ENCODE data around the gene CRIP2. TPM values are rescaled to one million over a fixed set of nuclear protein-coding genes. Genes with fewer than 3 reads are reported as not detected.

The CRIP2 gene
- total and polyA plus RNA-seq, 2 of the 13 experiments (the other 11 are each of a cell fraction or from before 2014, with no cell fraction given) = 31.6 to 37.9 TPM

GRCh38 chr14:105476097-105476830 lies 1.6 kb downstream of the CRIP2 start (continued):
- peak; percentile 13; the same call in 1 of the 2 replicates for TF ChIP-seq HNF4G (IDR thresholded peaks at IDR 0.05; ENCODE audit: borderline replicate concordance, low read depth, low read length)
- no peak for TF ChIP-seq HNF4G (CRISPR knock-in tag; IDR thresholded peaks at IDR 0.05; ENCODE audit: borderline replicate concordance, low read depth)
- TF ChIP-seq ZNF605 (CRISPR knock-in tag; IDR thresholded peaks at IDR 0.05) = 0 out of 2 replicates have a peak, but pooled peaks have one; percentile 45
- TF ChIP-seq ZBTB42 (CRISPR knock-in tag; IDR thresholded peaks at IDR 0.05) = no peak
- TF ChIP-seq SATB2 (CRISPR knock-in tag; IDR thresholded peaks at IDR 0.05) = no peak
- TF ChIP-seq, protein P1, sequence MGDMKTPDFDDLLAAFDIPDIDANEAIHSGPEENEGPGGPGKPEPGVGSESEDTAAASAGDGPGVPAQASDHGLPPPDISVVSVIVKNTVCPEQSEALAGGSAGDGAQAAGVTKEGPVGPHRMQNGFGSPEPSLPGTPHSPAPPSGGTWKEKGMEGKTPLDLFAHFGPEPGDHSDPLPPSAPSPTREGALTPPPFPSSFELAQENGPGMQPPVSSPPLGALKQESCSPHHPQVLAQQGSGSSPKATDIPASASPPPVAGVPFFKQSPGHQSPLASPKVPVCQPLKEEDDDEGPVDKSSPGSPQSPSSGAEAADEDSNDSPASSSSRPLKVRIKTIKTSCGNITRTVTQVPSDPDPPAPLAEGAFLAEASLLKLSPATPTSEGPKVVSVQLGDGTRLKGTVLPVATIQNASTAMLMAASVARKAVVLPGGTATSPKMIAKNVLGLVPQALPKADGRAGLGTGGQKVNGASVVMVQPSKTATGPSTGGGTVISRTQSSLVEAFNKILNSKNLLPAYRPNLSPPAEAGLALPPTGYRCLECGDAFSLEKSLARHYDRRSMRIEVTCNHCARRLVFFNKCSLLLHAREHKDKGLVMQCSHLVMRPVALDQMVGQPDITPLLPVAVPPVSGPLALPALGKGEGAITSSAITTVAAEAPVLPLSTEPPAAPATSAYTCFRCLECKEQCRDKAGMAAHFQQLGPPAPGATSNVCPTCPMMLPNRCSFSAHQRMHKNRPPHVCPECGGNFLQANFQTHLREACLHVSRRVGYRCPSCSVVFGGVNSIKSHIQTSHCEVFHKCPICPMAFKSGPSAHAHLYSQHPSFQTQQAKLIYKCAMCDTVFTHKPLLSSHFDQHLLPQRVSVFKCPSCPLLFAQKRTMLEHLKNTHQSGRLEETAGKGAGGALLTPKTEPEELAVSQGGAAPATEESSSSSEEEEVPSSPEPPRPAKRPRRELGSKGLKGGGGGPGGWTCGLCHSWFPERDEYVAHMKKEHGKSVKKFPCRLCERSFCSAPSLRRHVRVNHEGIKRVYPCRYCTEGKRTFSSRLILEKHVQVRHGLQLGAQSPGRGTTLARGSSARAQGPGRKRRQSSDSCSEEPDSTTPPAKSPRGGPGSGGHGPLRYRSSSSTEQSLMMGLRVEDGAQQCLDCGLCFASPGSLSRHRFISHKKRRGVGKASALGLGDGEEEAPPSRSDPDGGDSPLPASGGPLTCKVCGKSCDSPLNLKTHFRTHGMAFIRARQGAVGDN (CRISPR knock-in tag; IDR thresholded peaks at IDR 0.05) = peak; percentile 67
- no peak; the same call in 1 of the 2 replicates for TF ChIP-seq IKZF5 (CRISPR knock-in tag; IDR thresholded peaks at IDR 0.05)
- TF ChIP-seq, protein P2, sequence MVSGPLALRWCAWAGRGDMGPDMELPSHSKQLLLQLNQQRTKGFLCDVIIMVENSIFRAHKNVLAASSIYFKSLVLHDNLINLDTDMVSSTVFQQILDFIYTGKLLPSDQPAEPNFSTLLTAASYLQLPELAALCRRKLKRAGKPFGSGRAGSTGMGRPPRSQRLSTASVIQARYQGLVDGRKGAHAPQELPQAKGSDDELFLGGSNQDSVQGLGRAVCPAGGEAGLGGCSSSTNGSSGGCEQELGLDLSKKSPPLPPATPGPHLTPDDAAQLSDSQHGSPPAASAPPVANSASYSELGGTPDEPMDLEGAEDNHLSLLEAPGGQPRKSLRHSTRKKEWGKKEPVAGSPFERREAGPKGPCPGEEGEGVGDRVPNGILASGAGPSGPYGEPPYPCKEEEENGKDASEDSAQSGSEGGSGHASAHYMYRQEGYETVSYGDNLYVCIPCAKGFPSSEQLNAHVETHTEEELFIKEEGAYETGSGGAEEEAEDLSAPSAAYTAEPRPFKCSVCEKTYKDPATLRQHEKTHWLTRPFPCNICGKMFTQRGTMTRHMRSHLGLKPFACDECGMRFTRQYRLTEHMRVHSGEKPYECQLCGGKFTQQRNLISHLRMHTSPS (CRISPR knock-in tag; IDR thresholded peaks at IDR 0.05; ENCODE audit: low read depth) = peak; percentile 62
- peak; percentile 36; the same call in 1 of the 2 replicates for TF ChIP-seq MYC (CRISPR knock-in tag; IDR thresholded peaks at IDR 0.05; ENCODE audit: borderline replicate concordance)
- peak; percentile 28 for TF ChIP-seq SKI (IDR thresholded peaks at IDR 0.05; ENCODE audit: partially characterized antibody)
- TF ChIP-seq SP5 (CRISPR knock-in tag; IDR thresholded peaks at IDR 0.05; ENCODE audit: borderline replicate concordance, low read depth) = peak; percentile 69
- peak; percentile 53; the same call in 1 of the 2 replicates for TF ChIP-seq ZNF367 (CRISPR knock-in tag; IDR thresholded peaks at IDR 0.05; ENCODE audit: borderline replicate concordance)
- TF ChIP-seq POLR2G (IDR thresholded peaks at IDR 0.05; ENCODE audit: low read depth, low read length) = peak; percentile 55
- 0 out of 2 replicates have a peak, but pooled peaks have one; percentile 25 for TF ChIP-seq IRF2 (CRISPR knock-in tag; IDR thresholded peaks at IDR 0.05)
- TF ChIP-seq PTBP1 (IDR thresholded peaks at IDR 0.05; ENCODE audit: low read depth, low read length, poor library complexity, severe bottlenecking) = no peak
- TF ChIP-seq ATF7-NPFF (CRISPR knock-in tag; IDR thresholded peaks at IDR 0.05; ENCODE audit: low read depth) = peak; percentile 58; the same call in 1 of the 2 replicates
- 0 out of 2 replicates have a peak, but pooled peaks have one; percentile 50 for TF ChIP-seq ZNF468 (CRISPR knock-in tag; IDR thresholded peaks at IDR 0.05)
- peak; percentile 15; the same call in 1 of the 2 replicates for TF ChIP-seq ZNF772 (CRISPR knock-in tag; IDR thresholded peaks at IDR 0.05)
- TF ChIP-seq FOXJ3 (CRISPR knock-in tag; IDR thresholded peaks at IDR 0.05; ENCODE audit: borderline replicate concordance) = peak; percentile 32; the same call in 1 of the 2 replicates
- peak; percentile 87; the same call in 1 of the 2 replicates for TF ChIP-seq ZBTB7A (CRISPR knock-in tag; IDR thresholded peaks at IDR 0.05)
- 0 out of 2 replicates have a peak, but pooled peaks have one; percentile 7 for TF ChIP-seq ZNF138 (CRISPR knock-in tag; IDR thresholded peaks at IDR 0.05; ENCODE audit: low read depth)

Measured in HepG2 (cell line).